Activated CD8-positive, alpha-beta memory T cell treated with anti-CD3 and anti-CD28 coated beads, Interleukin-2, amount 50 U/mL, for 48 hours (primary cell): Measurements from ENCODE around the gene TTYH2.

Experiments
- DNase-seq: peaks from one replicate; pipeline ENCODE4 v3.0.0-alpha.2; 2020

The TTYH2 gene

GRCh38 chr17:74216505-74216904 is 3.1 kb downstream of the TTYH2 start:
- DNase-seq = no peak

- DNase-seq = no peak
These were observed 3.8 kb downstream of the TTYH2 start for GRCh38 chr17:74217037-74217730.

GRCh38 chr17:74217888-74218287 is 4.5 kb downstream of the TTYH2 start:
- DNase-seq = no peak

GRCh38 chr17:74218436-74218835 is 5.1 kb downstream of the TTYH2 start:
- DNase-seq = no peak

- no peak for DNase-seq
These were observed 6.3 kb downstream of the TTYH2 start for GRCh38 chr17:74219576-74220133.

GRCh38 chr17:74220219-74220618 is 6.8 kb downstream of the TTYH2 start:
- DNase-seq = no peak

- DNase-seq = no peak
These were observed 7.8 kb downstream of the TTYH2 start for GRCh38 chr17:74220946-74221818.

- DNase-seq = no peak
These were observed 9.0 kb downstream of the TTYH2 start for GRCh38 chr17:74222399-74222798.

- no peak for DNase-seq
These were observed 10.5 kb downstream of the TTYH2 start for GRCh38 chr17:74223901-74224300.

GRCh38 chr17:74224959-74225725 is 11.8 kb downstream of the TTYH2 start:
- no peak for DNase-seq

- no peak for DNase-seq
These were observed 12.9 kb downstream of the TTYH2 start for GRCh38 chr17:74226252-74226651.

- DNase-seq = no peak
These were observed 14.1 kb downstream of the TTYH2 start for GRCh38 chr17:74227271-74228080.

- DNase-seq = no peak
These were observed 15.1 kb downstream of the TTYH2 start for GRCh38 chr17:74228306-74228978.

- DNase-seq = no peak
These were observed 17.5 kb downstream of the TTYH2 start for GRCh38 chr17:74230896-74231295.

- no peak for DNase-seq
These were observed 18.8 kb downstream of the TTYH2 start for GRCh38 chr17:74231928-74232907.

GRCh38 chr17:74233937-74234336 is 20.6 kb downstream of the TTYH2 start:
- DNase-seq = no peak

GRCh38 chr17:74234486-74234885 is 21.1 kb downstream of the TTYH2 start:
- DNase-seq = no peak

- DNase-seq = no peak
These were observed 21.7 kb downstream of the TTYH2 start for GRCh38 chr17:74235040-74235581.

- no peak for DNase-seq
These were observed 22.6 kb downstream of the TTYH2 start for GRCh38 chr17:74235911-74236371.

- DNase-seq = no peak
These were observed 23.9 kb downstream of the TTYH2 start for GRCh38 chr17:74237321-74237720.
